Testis (tissue), 3 donors: ENCODE data around the gene MYOM3. TPM values are rescaled to one million over a fixed set of nuclear protein-coding genes. Genes with fewer than 3 reads are reported as not detected.

Experiments used
- DNase-seq: peaks from one replicate; pipeline ENCODE4 v3.0.0-alpha.2; 2019
- H3K27ac ChIP-seq, 2 donors: fragments of 200-600 bp; sonication (generic); one replicate each; pipeline ENCODE4 v1.5.1; 2019
- H3K27me3 ChIP-seq: fragments of 200-600 bp; sonication (generic); one replicate; pipeline ENCODE4 v1.5.1; 2019
- H3K36me3 ChIP-seq: fragments of 200-600 bp; sonication (generic); one replicate; pipeline ENCODE4 v1.5.1; 2017; ENCODE audit warnings: low read depth; ENCODE audit errors: missing control alignments
- H3K4me1 ChIP-seq: fragments of 200-600 bp; sonication (generic); one replicate; pipeline ENCODE4 v1.5.1; 2019
- H3K4me3 ChIP-seq, 2 donors: fragments of 200-600 bp; sonication (generic); one replicate each; pipeline ENCODE4 v1.5.1; 2017 to 2019
- H3K9me3 ChIP-seq: fragments of 200-600 bp; sonication (generic); one replicate; pipeline ENCODE4 v1.5.1; 2017
- CTCF ChIP-seq, 3 experiments: fragments of 450-650 bp in 2 of 3; fragments of 200-600 bp in 1 of 3; sonication (generic) in 1 of 3; IDR thresholded peaks; one replicate each; pipeline ENCODE4 v1.5.1; 2016 to 2019; ENCODE audit warnings: antibody characterized with exemption in 3 of 3, mild to moderate bottlenecking in 2 of 3, moderate library complexity in 1 of 3
- POLR2A ChIP-seq: fragments of 450-650 bp; IDR thresholded peaks from one replicate; pipeline ENCODE4 v1.6.1; 2017; ENCODE audit warnings: antibody characterized with exemption, mild to moderate bottlenecking, moderate library complexity
- WGBS, 2 donors: methylation state at CpG; one replicate each; pipeline ENCODE4 v1.1.5; 2018; 5-methylcytosine and 5-hydroxymethylcytosine counted together
- intact Hi-C: fragments of 100-400 bp; cut with DNase I; formaldehyde crosslinking; loops from one replicate; pipeline ENCODE4 v1.15.1; 2023; ENCODE audit warnings: low total_unique reads
- polyA plus RNA-seq: library from polyadenylated mRNA; stranded (reverse); fragments of 350-450 nt; fragmentation: Illumina TruSeq; extraction: RNeasy Lipid Tissue Mini Kit (QIAGEN cat#74804); gene quantifications from one replicate; pipeline ENCODE4 v1.2.3, GENCODE V29; 2014; ENCODE audit warnings: low read depth, low replicate concordance; ENCODE audit not compliant: insufficient read depth
- total RNA-seq, 2 donors: library from RNA; depleted of rRNA; stranded (reverse); fragments of >200 nt; gene quantifications; one replicate each; pipeline ENCODE4 v1.2.3, GENCODE V29; 2016

The MYOM3 gene
- total and polyA plus RNA-seq, 3 donors from 2014 or later, result 22.4 to 39.5 (median 26.8) TPM

DNA sequence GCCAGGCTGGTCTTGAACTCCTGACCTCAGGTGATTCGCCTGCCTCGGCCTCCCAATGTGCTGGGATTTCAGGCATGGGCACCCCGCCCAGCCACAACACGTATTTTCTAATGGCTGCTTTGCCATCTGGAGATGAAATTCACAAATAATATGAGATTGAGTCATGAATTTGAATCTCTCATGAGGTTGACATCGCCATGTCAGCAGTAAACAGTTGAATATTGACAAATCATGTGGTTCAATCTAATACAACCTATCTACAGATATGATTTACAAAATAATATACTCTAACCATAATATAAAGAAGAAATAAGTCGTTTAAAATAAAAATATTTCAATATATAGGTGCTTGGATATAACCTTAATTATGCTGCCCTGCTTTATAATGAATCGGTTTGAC lies 42.1 kb downstream of the MYOM3 start:
- no peaks in the 10 kb centered on the region for H3K9me3 ChIP-seq
- intact Hi-C loops, result no loop called here
- DNase-seq, result no peak

GRCh38 chr1:24067978-24068377 lies 44.0 kb downstream of the MYOM3 start:
- no peaks in the 10 kb centered on the region for H3K4me1 ChIP-seq
- H3K9me3 ChIP-seq, result no peaks in the 10 kb centered on the region
- no peak overlapping the region for H3K27ac ChIP-seq
- no peak for TF ChIP-seq POLR2A
- TF ChIP-seq CTCF (IDR thresholded peaks at IDR 0.05), result no peak
- 81 to 95% methylated on average over 7 to 12 of the region's 12 CpGs for WGBS, 2 donors
- no peaks in the 10 kb centered on the region for H3K27me3 ChIP-seq
- no peak overlapping the region for H3K4me3 ChIP-seq
- intact Hi-C loops, result no loop called here
- no peak for DNase-seq
- no peaks in the 10 kb centered on the region for H3K36me3 ChIP-seq

More for the DNA sequence above, 42.1 kb downstream of the MYOM3 start:
- no peak overlapping the region for H3K27ac ChIP-seq
- no peaks in the 10 kb centered on the region for H3K36me3 ChIP-seq
- no peak for TF ChIP-seq CTCF (IDR thresholded peaks at IDR 0.05)
- TF ChIP-seq POLR2A, result no peak
- WGBS, 2 donors, result 72 to 75% methylated on average over 7 of the region's 7 CpGs
- no peaks in the 10 kb centered on the region for H3K4me1 ChIP-seq
- no peak overlapping the region for H3K4me3 ChIP-seq
- H3K27me3 ChIP-seq, result no peaks in the 10 kb centered on the region

DNA sequence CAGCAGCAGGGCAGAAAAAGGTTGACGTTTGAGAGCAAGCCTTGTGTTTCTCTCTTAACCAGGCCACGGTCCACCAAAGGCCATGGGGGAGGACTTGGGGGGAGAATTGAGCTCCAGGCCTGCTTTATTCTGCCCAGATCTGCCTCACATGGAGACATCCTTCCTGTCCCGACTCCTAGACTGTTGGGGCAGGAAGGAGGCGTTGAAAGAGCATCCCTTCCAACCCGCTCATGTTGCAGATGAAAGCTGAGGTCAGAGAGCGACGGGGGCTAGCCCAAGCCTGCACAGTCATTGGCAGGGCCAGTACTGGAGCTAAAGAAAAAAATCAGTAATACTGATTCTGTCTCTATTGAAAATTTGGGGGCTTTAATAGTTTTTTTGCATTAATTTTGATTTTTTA lies 46.6 kb downstream of the MYOM3 start:
- Histone ChIP-seq H3K4me3 (no peak overlapping the region), H3K36me3 (no peaks in the 10 kb centered on the region), H3K27me3 (no peaks in the 10 kb centered on the region), H3K9me3 (no peaks in the 10 kb centered on the region), H3K4me1 (no peaks in the 10 kb centered on the region), H3K27ac (no peak overlapping the region)
- WGBS, 2 donors, result 84 to 85% methylated on average over 7 of the region's 7 CpGs
- DNase-seq, result no peak
- no peak for TF ChIP-seq POLR2A
- TF ChIP-seq CTCF (IDR thresholded peaks at IDR 0.05), result no peak
- intact Hi-C loops, result no loop called here

- Histone ChIP-seq H3K4me3 (no peak overlapping the region), H3K36me3 (no peaks in the 10 kb centered on the region), H3K27me3 (no peaks in the 10 kb centered on the region), H3K4me1 (no peaks in the 10 kb centered on the region), H3K27ac (no peak overlapping the region), H3K9me3 (no peaks in the 10 kb centered on the region)
- intact Hi-C loops, result no loop called here
- TF ChIP-seq CTCF (IDR thresholded peaks at IDR 0.05) (no peak), POLR2A (no peak)
- no peak for DNase-seq
- 86 to 92% methylated on average over 2 of the region's 2 CpGs for WGBS, 2 donors
Observed at GRCh38 chr1:24062221-24062620, 49.7 kb downstream of the MYOM3 start.

DNA sequence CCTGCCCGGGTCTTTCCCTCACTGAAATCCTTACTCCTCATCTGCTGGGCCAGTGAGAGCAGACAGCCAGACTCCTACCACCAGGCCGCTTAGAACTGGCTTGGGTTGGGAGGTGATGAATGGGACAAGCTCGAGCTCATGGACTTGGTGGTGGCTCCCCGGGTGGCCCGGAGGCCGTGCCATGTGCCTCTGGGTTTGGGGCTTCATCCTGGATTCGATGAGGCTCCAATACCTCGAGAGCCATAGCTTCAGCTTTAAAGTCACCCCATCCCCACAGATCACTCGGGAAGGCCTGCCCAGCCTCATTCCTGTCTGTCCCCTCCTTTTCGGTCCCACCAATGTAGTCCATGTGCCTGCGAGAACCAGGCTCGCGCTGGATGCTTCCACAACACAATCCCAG lies 51.5 kb downstream of the MYOM3 start:
- Histone ChIP-seq H3K4me1 (no peaks in the 10 kb centered on the region), H3K27me3 (no peaks in the 10 kb centered on the region), H3K36me3 (no peaks in the 10 kb centered on the region), H3K27ac (no peak overlapping the region), H3K4me3 (no peak overlapping the region), H3K9me3 (no peaks in the 10 kb centered on the region)
- intact Hi-C loops, result no loop called here
- WGBS, 2 donors, result 91 to 93% methylated on average over 8 to 13 of the region's 13 CpGs
- TF ChIP-seq CTCF (IDR thresholded peaks at IDR 0.05) (no peak), POLR2A (no peak)
- no peak for DNase-seq
